Heart right ventricle (tissue), 16 donors: ENCODE results near the gene SLC22A2. TPM values are rescaled to one million over a fixed set of nuclear protein-coding genes. Genes with fewer than 3 reads are reported as not detected.

Experiments
- ATAC-seq, 8 donors: fragments of 200-7000 bp; cut with Tn5 transposase; one replicate each; pipeline ENCODE4 v1.9.1; 2020; ENCODE audit warnings: mild to moderate bottlenecking in 8 of 8, moderate library complexity in 8 of 8, moderate number of reproducible peaks in 1 of 8
- DNase-seq, 2 donors: peaks; one replicate each; pipeline ENCODE4 v3.0.0-alpha.2; 2020
- H3K27ac ChIP-seq, 10 donors: fragments of 200-600 bp; sonication (generic) in 2 of 10; one replicate each; pipeline versions ENCODE4 v1.5.0 to v1.8.0; 2020 to 2022; ENCODE audit warnings: mild to moderate bottlenecking in 3 of 10
- H3K27me3 ChIP-seq, 7 donors: fragments of 200-600 bp; one replicate each; pipeline ENCODE4 v1.8.0; 2021 to 2022; ENCODE audit warnings: mild to moderate bottlenecking in 2 of 7
- H3K36me3 ChIP-seq, 9 donors: fragments of 200-600 bp; sonication (generic) in 1 of 9; one replicate each; pipeline versions ENCODE4 v1.5.0 to v1.8.0; 2020 to 2022; ENCODE audit warnings: mild to moderate bottlenecking in 2 of 9
- H3K4me1 ChIP-seq, 9 donors: fragments of 200-600 bp; sonication (generic) in 1 of 9; one replicate each; pipeline versions ENCODE4 v1.5.0 to v1.8.0; 2020 to 2022; ENCODE audit warnings: mild to moderate bottlenecking in 4 of 9
- H3K4me3 ChIP-seq, 10 donors: fragments of 200-600 bp; sonication (generic) in 2 of 10; one replicate each; pipeline versions ENCODE4 v1.5.0 to v1.8.0; 2020 to 2022; ENCODE audit warnings: mild to moderate bottlenecking in 7 of 10, moderate library complexity in 2 of 10
- H3K9me3 ChIP-seq, 11 donors: fragments of 200-600 bp in 10 of 11; sonication (generic) in 2 of 11; one replicate each; pipeline versions ENCODE4 v1.5.0 to v1.8.0; 2013 to 2022; ENCODE audit warnings: mild to moderate bottlenecking in 2 of 11, control low read depth in 1 of 11, moderate library complexity in 1 of 11
- CTCF ChIP-seq, 9 donors: fragments of 200-600 bp; sonication (generic) in 2 of 9; IDR thresholded peaks; one replicate each; pipeline versions ENCODE4 v1.5.0 to v1.8.0; 2021 to 2022; ENCODE audit warnings: antibody characterized with exemption in 9 of 9, mild to moderate bottlenecking in 5 of 9, moderate library complexity in 1 of 9
- WGBS, 2 donors: extraction: QIAGEN DNeasy Blood & Tissue Kit; methylation state at CpG; one replicate each; pipeline ENCODE4 v1.1.7; 2013; ENCODE audit warnings: inconsistent platforms in 1 of 2; 5-methylcytosine and 5-hydroxymethylcytosine counted together
- intact Hi-C, 10 donors: fragments of 100-400 bp; cut with DNase I; formaldehyde crosslinking; loops; one replicate each; pipeline versions ENCODE4 v1.11.1 to v1.14.2; 2022
- polyA plus RNA-seq, 2 donors: library from polyadenylated mRNA; stranded (reverse); fragments of 200-250 nt; gene quantifications; one replicate each; pipeline ENCODE4 v1.2.3, GENCODE V29; 2013
- total RNA-seq, 10 donors: library from RNA; stranded (reverse); fragmentation: NEBNext Ultra II Directional in 3 of 10; extraction: Animal tissue kit (Norgen Biotek cat#: 25700) in 3 of 10; gene quantifications; one replicate each; pipeline versions ENCODE4 v1.2.1 to v1.2.4, GENCODE V29; 2021 to 2023
- donor health status: Arrhythmogenic right ventricular cardiomyopathy.
- donor health status: ischemic (EF 13 %, LVEDD 7.1; RV severe dilation, severe dysfunction).
- donor health status: healthy with polysubstance abuse.
- donor health status: DM: no; HTN: yes; CAD: no.
- donor health status: DM: no; HTN: no; CAD: no.
- donor health status: ischemic (EF 25% LVEDD 6.9; RV normal size, moderate dysfunction).
- donor health status: ischemic (EF 25% LVEDD 5.7; RV mildly dilated, moderate dysfunction).
- donor health status: healthy.
- donor health status: DM: yes; HTN: yes; CAD: no.
- donor health status: Ischemic cardiomyopathy.
- donor health status: ischemic (EF 35%, LVEDD 5.7; RV mildly dilated, moderate dysfunction).
- donor health status: nonischemic (EF 11% LVEDD 7.7; RV severe dilation, severe dysfunction).
- donor health status: DM: yes; HTN: yes; CAD: no.
- donor health status: PGD.
- donor health status: ischemic (EF 29% LVEDD 5.4; RV normal size, mild dysfunction).
- donor health status: nonischemic (EF 23%, LVEDD 6.1; RV moderate dilation, normal function).

Gene SLC22A2
- total and polyA plus RNA-seq, 12 donors = not detected

- Histone ChIP-seq H3K9me3 (no peaks in the 10 kb centered on the region), H3K36me3 (no peaks in the 10 kb centered on the region), H3K4me3 (no peak overlapping the region), H3K27ac (no peak overlapping the region), H3K27me3 (peaks cover 0 to 11% (median 0%) of the 10 kb centered on the region in 7 donors), H3K4me1 (no peaks in the 10 kb centered on the region)
- no peak for DNase-seq
- TF ChIP-seq CTCF (IDR thresholded peaks at IDR 0.05) = no peak
- no peak for ATAC-seq
- WGBS, 2 donors = 72 to 76% methylated on average over 6 of the region's 6 CpGs
- intact Hi-C loops = no loop called here
Observed at GRCh38 chr6:160265869-160266476, 7.4 kb upstream of the SLC22A2 start.

- no peaks in the 10 kb centered on the region for H3K36me3 ChIP-seq
- DNase-seq = no peak
- no peak for ATAC-seq
- H3K27ac ChIP-seq = no peak overlapping the region
- intact Hi-C loops = no loop called here
- H3K9me3 ChIP-seq = no peaks in the 10 kb centered on the region
- WGBS, 2 donors = 76 to 86% methylated on average over 7 of the region's 7 CpGs
- TF ChIP-seq CTCF (IDR thresholded peaks at IDR 0.05) = no peak
- H3K4me3 ChIP-seq = no peak overlapping the region
- H3K4me1 ChIP-seq = no peaks in the 10 kb centered on the region
- H3K27me3 ChIP-seq = peaks cover 0 to 18% (median 0%) of the 10 kb centered on the region in 7 donors
Observed at GRCh38 chr6:160264061-160264612, 5.5 kb upstream of the SLC22A2 start.

- H3K9me3 ChIP-seq = no peaks in the 10 kb centered on the region
- no peak for TF ChIP-seq CTCF (IDR thresholded peaks at IDR 0.05)
- no peak for DNase-seq
- H3K4me3 ChIP-seq = no peak overlapping the region
- ATAC-seq = no peak
- no peaks in the 10 kb centered on the region for H3K4me1 ChIP-seq
- H3K27ac ChIP-seq = no peak overlapping the region
- 64 to 68% methylated on average over 7 of the region's 7 CpGs for WGBS, 2 donors
- H3K27me3 ChIP-seq = peaks cover 0 to 18% (median 0%) of the 10 kb centered on the region in 7 donors
- intact Hi-C loops = no loop called here
- H3K36me3 ChIP-seq = no peaks in the 10 kb centered on the region
Observed at GRCh38 chr6:160263196-160263939, 4.7 kb upstream of the SLC22A2 start.

- no peak overlapping the region for H3K4me3 ChIP-seq
- H3K4me1 ChIP-seq = no peaks in the 10 kb centered on the region
- no peak overlapping the region for H3K27ac ChIP-seq
- TF ChIP-seq CTCF (IDR thresholded peaks at IDR 0.05) = no peak
- H3K27me3 ChIP-seq = peaks cover 0 to 18% (median 0%) of the 10 kb centered on the region in 7 donors
- ATAC-seq (peak in 1 of 8 donors; percentile 47), DNase-seq (no peak)
- H3K9me3 ChIP-seq = no peaks in the 10 kb centered on the region
- no peaks in the 10 kb centered on the region for H3K36me3 ChIP-seq
- WGBS, 2 donors = 57 to 60% methylated on average over 7 of the region's 7 CpGs
- intact Hi-C loops = no loop called here
Observed at GRCh38 chr6:160261991-160262680, 3.5 kb upstream of the SLC22A2 start.
